T-helper 1 cell (primary cell): ENCODE results near the gene CTDNEP1.
A peak's percentile ranks its signal among the peaks of the same experiment; 100 is the strongest.

ENCODE experiments used
- DNase-seq, 5 donors: peaks; one replicate each; pipeline ENCODE4 v3.0.0-alpha.2; 2012 to 2020

CTDNEP1 gene

DNA sequence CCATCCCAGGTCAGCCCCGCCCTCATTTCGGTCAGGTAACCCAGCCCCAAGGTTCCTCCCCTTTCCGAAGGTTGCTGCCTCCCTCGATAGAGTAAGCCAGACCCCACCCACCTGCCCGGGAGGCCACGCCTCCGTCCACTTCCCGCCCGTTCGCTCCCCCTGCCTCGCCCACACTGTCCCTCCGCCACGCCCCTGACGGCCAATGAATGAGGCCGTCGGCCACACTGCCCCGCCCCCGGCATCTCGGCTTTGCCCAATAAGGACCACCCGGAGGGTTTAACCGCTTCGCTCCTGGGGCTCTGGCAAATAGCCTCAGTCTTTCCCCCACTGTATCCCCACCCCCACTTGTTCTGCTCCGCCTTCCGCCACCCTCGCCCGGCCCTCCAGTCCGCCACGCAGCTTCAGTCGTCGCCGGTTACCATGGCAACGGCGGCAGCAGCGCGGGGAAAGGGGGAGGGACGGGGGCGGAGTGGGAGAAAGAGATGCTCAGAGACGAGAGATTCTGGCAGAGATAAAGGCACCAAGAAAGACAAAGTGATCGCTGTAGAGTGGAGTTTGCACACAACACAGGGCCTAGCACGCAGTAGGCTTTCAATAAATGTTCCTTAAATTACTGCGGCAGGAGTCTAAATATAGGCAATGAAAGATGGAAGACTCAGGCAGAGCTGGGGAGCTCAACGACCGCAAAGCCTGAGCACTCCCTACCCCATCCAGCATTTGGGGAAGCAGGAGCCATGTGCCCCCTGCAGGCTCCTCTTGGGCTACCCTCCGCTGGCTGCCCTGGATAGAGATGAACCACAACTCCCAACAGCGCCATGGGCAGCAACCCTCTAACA, 37.0 kb downstream of the CTDNEP1 start:
- DNase-seq: peak; percentile 97 to 99 (median 98)

DNA sequence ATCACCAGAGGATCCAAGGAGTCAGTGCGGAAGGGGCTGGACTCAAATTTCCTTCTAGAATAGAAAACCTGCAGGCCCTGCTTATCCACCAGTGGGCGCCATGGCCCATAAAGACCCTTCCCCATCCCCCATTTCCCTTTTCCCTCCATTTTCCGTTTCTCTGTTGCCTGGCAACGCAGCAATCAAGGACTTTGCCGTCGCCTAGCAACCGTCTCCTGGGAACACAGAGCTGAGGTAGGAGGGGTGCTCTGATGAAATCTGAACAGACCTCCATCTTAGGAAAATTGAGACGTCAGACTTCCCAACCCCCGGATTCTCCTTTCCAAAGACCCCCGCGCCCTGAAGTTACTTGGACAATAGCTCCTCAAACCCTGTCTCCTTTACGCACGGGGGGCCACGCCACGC, 37.6 kb downstream of the CTDNEP1 start:
- DNase-seq: peak; percentile 58 to 78 (median 75)

DNA sequence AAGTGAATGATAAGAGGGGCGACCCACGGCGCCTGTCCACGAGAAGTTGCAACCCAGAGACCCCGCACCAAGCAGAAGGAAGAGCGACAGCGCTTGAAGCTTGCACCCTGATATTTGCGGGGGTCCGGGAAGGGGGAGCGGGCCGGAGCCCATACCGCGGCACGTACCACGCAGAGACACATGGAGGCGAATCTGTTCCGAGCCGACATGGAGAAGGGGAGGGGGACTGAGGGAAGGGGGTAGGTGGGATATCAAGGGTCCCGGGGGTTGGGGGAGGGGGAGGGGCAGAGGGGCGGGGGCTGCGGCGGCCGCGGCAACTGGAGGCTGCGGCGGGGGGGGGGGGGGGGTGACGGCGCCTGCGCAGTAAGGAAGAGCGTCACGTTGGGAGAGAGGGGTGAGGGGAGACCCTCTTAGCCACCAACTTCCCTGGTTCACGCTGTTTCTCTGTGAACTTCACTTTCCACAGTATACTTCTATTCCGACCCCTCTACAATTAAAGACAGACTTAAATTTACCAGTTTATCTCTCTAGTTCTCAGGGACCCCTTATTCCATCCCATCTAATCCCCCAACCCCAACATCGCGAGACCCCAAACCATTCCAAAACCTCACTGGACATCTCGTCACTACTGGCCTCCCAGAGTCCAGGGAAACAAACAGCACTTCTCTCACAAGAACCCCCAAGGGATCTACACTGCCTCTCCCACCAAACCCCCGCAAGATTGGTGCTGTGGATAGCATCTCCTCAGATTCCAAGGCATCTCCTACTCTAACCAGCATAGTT, 39.9 kb downstream of the CTDNEP1 start:
- no peak for DNase-seq

DNA sequence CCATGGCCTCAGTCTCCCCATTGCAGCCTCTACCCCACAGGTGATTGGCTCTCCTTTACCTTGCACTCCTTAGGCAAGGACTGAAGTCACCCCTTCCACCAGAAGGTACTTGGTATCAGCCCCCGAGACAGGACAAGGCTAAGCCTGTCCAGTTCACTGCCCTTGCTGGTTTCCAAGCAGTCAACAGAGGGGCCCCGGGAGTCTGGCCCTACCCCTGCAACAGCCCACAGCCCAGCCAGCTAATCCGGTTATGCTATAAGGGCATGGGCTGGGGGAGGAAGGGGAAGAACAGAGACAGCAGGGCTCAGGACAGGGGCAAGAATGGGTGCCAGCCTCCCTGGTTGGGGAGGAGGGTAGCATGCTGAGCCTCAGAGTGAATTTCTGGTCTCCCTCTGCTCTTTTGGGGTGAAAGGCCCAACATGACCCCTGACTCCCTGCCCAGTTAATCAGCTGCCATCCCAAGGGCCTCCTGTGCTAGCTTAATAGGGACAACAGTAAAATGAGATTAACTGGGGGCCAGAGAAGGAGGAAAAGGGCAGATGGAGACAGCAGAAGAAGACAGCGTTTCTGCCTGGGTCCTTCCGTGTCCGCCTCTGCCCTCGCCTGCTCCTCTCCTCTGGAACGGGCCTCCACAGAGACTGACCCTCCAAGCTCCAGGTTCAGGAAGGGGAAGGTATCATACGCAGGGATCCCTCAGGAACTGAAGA, 42.6 kb downstream of the CTDNEP1 start:
- no peak for DNase-seq

DNA sequence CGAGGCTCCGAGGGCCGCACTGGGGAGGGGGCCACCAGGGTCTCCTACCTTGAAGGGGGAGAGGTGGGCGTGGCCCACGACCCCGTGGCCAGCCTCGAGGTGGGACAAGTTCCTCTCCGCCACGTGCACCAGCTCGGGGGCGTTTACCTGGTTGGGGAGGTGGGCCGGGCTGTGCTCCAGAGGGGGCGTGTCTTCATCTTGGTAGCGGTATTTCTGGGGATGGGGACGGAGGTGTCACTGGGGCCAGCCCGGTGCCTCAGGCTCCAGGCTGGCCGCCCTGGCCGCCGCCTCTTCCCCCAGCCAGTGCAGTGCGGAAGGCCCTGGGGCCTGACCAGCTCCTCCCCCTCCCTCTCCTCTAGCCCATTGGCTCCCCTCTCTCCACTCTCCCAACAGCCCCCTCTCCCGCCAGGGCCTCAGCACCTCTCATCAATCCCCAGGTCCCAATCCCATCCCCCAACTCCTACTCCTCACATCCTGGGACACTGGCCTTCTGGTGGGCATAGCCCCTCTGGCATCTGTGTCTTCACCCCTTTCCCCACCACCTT, 43.4 kb downstream of the CTDNEP1 start:
- no peak for DNase-seq

DNA sequence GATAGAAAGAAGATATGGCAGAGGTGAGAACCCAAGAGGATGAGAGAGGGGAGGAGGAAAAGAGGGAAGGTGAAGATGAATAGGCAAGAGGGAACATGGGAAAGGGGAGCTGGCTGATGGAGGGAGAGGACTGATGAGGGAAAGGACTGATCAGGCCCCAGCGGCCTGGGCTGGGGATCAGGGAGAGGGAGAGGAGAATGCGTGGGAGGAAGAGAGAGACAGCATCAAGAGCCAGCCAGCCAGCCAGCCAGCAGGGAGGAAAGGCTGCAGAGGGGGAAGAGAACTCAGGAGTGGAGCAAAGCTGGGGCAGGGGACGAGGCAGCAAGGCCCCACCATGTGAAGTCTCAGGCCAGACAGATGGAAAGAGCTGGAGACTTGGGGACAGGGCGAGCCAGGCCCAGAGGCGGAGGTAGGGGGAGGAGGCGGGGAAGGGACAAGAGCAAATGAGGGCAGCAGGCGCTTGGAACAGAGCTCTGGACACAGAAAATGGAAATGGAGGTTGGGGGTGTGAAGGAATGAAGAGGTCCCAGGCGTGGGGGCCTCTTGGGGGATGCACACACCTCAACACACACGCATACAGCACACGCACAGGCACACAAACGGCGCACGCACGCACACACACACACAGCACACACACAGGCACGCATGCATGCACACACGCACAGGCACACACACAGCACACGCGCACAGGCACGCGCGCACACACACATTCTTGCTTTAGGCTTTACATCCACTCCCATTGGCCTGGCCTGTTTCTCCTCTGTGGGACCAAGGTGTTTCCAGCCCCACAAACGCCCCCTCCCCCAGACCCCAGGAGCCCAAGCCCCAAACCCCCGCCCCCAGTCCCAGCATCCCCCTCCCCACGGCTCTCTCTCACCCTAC, 44.2 kb downstream of the CTDNEP1 start:
- no peak for DNase-seq

DNA sequence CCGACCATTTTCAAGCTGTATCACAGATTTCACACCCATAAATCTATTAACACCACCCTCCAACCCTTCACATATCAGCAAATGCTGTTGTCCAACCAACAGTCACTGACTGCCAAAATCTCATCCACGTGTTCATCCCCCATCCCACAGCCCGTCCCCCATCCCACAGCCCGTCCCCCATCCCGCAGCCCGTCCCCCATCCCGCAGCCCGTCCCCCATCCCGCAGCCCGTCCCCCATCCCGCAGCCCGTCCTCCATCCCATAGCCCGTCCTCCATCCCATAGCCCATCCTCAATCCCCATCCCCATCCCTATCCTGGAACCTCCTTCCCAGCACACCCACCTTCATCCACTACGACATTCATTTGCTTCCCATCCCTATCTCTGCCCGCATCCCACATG, 46.0 kb downstream of the CTDNEP1 start:
- DNase-seq: no peak

DNA sequence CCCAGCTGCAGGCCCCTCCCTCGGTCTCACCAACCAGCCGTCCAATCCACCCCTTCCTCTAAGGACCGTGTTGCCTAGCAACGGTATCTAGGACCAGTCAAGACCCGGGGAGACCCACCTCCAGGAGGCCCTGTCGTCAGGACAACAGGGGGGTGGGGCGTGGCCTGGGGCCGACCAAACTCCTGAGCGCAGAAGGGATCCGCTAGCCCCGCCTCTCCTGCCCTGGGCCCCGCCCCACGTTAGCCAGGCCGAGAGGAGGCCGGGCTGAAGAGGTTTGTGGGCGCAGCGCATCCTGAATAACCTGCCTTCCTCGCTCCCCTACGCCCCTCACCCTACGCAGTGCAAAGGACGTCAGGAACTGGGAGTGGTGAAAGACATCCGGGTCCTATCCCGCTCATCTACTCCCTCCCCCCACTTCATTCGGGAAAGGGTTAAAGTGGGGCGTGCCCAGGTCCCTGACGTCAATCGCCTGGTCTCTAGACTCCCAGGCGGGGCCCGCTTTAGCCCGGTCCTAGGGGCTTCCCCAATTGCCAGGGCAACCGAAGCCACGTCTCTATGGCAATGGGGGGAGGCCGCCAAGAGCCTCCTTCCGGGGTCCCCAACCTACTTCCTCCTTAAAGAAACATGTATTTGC, 46.6 kb downstream of the CTDNEP1 start:
- DNase-seq: peak; percentile 94 to 97 (median 95)

DNA sequence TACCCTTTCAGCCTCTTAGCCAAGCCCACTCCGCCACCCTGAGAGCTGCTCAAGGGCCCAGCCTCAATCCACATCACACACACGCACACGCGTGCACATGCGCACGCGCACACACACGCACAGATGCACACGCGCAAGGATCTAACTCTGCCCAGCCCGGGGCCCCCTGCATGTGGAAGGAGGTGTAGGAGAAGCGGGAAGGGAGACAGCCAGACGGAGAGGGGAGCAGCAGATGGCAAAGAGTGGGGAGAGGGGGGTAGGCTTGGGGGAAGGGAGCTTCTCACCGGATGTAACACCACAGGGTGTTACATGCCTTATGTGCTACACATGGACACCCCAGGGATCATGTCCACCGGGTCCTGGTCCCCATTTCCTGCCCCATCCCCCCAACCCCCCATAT, 47.2 kb downstream of the CTDNEP1 start:
- peak in 1 of 5 donors; percentile 33 for DNase-seq

DNA sequence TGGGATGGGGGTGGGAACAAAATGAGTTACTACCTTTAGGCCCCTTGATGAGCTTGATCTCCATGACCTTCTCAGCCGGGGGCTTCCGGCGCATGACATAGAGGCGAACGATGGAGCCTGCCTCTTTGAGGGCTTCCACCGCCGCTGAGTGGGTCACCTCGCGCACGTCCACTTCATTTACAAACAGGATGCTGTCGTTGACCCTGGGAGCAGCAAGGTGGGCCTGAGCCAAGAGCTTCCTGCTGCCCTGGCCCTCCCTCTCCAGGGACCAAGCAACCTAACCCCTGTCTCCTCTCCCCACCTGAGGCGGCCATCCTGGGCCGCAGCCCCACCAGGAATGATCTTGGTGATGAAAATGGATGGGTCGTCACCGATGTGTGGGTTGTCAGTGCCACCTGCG, 48.1 kb downstream of the CTDNEP1 start:
- no peak for DNase-seq

DNA sequence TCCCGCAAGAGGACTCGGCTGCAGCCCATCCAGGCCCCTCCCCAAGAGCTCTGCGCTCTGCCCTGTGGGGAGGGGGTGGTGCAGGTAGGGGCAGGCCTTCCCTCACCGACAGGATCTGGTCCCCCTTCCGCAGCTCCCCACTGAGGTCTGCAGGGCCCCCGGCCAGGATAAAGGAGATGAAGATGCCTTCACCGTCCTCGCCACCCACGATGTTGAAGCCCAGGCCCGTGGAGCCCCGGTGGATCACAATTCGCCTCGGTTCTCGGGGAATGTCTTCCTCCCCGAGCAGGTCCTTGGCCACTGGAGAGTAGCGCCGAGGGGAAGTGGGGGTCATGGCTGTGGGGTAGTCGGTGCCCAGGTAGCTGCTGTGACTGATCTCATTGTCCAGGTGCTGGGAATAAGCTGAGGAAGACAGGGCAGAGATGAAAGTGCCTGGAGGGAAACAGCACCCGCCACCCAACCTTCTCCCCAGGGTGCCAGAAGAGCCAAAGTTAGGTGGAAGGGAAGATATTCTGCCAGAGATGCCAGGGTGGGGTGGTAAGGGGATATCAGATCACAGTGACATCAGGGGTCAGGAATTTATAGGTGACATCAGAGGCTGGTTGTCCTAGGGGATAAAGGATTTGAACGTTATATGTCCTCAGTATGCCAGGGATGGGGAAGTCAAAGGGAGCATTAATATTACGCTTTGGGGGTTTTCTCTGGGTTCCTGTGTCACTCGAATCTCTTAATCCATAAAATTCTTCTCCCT, 54.7 kb downstream of the CTDNEP1 start:
- DNase-seq: no peak

DNA sequence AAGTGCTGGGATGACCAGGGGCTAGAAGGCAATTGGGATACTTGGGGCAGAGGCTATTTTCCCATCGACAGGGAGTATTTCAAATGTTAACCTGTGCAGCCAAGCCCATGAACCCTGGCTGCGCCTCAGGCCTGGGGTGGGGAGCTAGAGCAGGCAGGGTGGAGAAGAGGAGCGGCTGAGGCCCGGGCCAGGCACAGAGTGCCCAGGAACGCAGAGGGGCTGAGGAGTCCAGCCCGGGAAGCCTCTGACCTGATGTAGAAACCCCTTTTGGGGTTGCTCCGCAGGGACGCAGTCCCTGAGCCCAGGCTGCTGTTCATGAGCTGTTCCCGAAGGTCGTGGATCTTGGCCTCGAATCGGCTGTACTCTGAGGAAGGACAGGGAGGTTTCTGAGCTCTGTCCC, 55.6 kb downstream of the CTDNEP1 start:
- no peak for DNase-seq
